Islet of Langerhans (tissue), 1 donor: ENCODE data around the gene SYCP2.
"Not testable (repeated sequence)": the region's sequence is repeated elsewhere in the genome, so short reads cannot be mapped to it uniquely, and the experiment has no call there.

Experiments used
- FAIRE-seq: peaks from one replicate; lab custom pipeline; 2011; peaks lifted over from hg19 to GRCh38; lab: Jason Lieb, UNC

The SYCP2 gene

DNA sequence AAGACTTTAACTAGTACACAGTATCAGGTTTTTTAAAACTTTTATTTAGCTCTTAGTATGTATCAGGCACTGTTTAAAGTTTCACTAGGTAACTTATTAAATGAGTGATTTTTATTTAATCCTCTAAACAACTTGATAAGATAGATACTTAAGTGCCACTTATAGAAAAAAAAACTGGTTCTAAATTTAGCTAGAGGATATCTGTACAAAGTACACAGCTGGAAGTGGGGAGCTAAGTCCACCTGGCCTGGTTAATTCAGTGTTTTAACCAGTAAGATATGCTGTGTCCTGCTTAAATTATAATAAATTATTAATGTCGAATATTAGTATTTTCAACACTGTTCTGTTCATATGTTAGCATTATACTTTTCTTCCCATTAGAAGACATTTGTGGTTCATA is 37.5 kb downstream of the SYCP2 start:
- peak; percentile 51 for FAIRE-seq

DNA sequence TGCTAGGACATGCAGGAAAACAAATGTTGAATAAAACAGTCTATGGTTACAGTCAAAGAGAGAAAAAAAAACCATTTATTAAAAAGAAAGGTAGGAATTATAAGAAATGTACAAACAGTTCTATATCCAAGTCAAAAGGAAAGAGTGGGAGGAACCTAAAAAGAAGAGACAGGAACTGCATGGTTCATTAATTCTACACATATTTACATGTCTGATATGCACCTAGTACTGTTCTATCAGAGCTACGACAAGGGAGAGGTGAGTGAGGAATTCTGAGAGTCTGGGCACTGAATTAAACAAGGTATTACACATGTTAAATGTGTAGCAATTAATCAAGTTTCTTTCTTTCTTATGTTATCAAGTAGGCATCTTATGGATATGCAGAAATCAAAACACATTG is 41.9 kb downstream of the SYCP2 start:
- no peak for FAIRE-seq

DNA sequence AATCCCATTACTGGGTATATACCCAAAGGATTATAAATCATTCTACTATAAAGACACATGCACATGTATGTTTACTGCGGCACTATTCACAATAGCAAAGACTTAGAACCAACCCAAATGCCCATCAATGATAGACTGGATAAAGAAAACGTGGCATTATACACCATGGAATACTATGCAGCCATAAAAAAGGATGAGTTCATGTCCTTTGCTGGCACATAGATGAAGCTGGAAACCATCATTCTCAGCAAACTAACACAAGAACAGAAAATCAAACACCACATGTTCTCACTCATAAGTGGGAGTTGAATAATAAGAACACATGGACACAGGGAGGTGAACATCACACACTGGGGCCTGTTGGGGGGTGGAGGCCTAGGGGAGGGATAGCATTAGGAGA is 43.4 kb downstream of the SYCP2 start:
- FAIRE-seq = not testable (repeated sequence)

DNA sequence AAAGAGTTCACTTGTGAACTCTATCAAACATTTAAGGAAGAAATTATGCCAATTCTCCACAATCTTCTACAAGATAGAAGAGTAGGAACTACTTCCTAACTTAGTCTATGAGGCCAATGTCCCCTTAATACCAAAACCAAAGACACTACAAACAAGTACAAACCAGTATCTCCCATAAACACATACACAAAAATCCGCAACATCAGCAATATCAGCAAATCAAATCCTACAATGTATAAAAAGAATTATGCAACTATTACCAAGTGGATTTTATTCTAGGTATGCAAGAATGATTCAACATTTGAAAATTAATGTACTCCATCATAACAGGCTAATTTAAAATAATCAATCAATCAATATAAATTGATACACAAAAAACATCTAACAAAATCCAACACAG is 45.4 kb downstream of the SYCP2 start:
- no peak for FAIRE-seq

DNA sequence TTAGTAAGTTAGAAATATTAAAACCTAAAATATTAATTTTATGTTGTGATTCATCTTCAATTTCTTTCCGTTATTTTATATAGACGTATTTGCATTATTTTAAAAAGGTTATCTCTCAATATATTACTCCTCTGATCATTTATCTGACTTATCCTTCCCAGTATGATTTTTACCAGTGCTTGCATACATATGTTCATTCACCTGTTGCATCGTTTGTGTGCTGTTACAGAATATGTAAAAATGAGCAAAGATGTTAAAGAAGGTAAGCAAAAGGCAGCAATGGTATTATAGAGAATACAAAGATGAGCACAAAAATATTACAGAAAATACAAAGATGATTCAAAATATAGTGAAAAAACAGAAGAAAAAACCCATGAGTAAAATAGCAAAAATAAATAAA is 48.9 kb downstream of the SYCP2 start:
- FAIRE-seq = no peak

DNA sequence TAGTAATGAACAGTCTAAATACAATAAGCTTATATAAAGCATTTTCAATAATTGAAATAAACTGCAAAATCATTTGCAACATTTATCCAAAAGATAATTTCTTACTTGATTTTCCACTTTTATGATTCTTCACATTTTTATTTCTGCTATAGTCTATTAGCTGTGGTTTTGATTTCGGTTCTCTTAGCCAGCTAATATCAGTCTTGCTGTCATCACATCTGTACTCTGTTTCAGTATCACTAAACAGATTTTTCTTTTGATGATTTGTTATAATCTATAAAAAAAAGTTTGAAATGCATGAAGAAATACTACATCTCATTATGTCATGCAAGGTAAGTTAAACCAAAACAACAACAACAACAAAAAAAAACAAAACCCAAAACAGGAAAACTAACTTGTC is 53.2 kb downstream of the SYCP2 start:
- FAIRE-seq = no peak

DNA sequence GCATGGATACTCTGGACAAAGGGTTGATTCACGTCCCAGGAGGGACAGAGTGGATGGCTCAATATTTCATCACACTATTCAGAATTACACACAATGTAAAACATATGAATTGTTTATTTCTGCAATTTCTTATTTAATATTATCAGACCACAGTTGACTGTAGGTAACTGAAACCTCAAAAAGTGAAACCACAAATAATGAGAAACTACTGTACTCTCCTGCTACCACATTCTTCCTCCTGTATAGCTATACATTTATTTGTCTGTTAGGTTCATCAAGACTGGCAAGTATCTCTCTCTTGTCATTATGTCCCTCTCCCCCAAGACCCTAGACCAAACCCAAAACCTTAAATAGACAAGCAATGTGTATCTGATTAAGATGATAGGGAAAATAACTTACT is 60.0 kb downstream of the SYCP2 start:
- FAIRE-seq = no peak

DNA sequence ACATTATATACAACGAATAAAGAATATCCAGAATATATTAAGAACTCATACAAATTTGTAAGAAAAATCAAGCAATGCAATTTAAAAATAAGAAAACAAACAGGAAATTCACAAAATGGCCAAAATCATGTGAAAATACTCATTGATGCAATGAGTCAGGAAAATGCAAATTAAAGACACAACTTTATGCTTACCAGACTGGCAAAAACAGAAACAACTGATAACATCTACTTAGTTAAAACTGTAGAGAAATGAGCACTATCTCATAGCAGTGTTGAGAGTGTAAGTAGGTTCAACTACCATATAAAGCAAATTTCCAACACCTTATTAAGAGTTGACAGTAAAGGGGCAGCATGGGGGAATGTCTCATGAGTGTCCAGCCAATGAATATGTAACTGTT is 62.3 kb downstream of the SYCP2 start:
- no peak for FAIRE-seq

DNA sequence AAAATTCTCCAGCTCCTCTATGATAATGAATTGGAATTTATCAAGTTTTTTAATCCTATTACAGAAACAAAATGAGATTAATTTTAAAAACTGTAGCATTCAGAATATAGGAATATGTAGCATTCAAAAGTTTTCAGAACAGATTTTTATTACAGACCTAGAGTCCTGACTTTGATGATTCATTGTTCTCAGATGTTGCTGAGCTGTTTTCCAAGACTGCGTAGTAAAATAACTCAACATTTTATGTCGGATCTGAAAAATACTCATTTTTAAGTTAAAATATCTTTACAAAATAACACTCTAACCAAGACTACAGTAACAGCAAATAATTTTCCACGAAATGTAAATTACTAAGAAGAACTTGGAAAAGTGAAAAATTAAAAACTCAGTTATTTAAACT is 67.1 kb downstream of the SYCP2 start:
- FAIRE-seq = peak; percentile 68

DNA sequence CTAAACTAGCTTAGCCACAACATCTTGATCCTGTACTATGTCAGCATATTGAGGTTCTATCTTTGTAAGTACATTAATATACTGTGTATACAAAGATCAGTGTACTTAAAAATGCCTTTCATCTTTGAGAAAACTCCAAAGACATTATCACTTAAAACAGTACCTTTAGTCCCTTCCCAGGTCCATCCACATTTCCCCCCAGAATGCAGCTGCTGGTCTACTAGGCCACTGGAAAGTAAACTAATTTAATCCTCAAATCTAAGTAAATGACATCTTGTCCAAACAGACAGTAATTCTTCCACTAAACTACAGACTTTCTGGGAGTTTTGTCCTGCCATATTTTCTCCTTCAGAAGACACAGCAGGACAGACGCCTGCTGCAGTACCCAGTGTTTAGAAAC is 68.7 kb downstream of the SYCP2 start:
- FAIRE-seq = no peak

DNA sequence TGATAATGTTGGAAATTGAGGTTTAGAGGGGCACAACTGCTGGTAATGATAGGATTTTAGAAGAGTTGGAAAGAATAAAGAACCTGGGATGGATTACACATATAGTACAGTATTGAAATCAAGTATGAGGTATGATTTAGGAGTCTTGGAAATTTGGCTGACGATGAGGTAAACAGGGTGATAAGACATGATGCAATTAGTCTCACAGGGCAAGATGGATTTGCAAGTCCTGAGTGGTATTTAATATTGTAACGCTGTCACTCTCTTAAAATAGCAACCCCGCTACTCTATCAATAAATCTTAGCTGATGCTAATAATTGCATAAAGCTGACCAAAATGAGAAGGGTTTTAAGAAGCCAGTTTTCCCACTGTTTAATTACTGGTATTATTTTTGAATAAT is 70.4 kb downstream of the SYCP2 start:
- FAIRE-seq = no peak

DNA sequence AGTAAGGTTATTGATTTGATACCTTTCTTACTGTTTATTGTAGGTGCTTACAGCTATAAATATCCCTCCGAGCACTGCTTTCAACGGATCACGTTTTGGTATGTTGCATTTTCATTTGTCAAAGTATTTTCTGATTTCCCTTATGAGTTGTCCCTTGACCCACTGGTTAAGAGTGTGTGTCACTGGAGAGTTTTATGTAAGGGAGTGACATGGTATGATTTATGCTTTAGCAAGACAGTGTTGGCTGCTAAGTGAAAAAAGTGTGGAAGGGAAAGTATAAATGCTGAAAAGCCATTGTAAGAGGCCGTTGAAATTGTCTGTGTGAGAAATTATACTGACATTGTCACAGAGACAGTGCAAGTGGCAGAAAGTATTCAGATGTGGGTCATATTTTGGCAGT is 72.0 kb downstream of the SYCP2 start:
- FAIRE-seq = no peak

DNA sequence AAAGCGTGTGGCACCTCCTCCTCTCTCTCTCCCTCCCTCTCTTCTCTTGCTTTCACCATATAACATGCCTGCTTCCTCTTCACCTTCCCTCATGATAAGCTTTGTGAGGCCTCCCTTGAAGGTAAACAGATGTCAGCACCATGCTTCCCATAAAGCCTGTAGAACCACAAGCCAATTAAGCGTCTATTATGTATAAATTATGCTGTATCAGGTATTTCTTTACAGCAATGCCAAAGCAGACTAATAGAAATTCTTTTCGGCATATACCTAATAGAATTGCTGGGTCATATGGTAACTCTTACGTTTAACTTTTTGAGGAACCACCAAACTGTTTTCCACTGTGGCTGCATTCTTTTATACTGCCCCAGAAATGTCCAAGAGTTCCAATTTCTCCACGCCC is 75.0 kb downstream of the SYCP2 start:
- FAIRE-seq = no peak

DNA sequence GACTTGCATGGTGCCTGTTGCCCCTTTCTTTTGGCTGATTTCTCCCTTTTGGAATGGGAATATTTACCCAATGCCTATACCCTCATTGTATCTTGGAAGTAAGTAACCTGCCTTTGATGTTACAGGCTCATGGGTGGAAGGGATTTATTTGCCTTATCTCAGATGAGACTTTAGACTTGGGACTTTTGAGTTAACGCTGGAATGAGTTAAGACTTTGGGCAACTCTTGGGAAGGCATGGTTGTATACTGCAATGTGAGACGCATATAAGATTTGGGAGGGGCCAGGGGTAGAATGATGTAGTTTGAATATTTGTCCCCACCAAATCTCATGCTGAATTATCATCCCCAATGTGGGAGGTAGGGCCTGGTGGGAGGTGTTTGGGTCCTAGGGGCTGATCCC is 75.5 kb downstream of the SYCP2 start:
- no peak for FAIRE-seq

DNA sequence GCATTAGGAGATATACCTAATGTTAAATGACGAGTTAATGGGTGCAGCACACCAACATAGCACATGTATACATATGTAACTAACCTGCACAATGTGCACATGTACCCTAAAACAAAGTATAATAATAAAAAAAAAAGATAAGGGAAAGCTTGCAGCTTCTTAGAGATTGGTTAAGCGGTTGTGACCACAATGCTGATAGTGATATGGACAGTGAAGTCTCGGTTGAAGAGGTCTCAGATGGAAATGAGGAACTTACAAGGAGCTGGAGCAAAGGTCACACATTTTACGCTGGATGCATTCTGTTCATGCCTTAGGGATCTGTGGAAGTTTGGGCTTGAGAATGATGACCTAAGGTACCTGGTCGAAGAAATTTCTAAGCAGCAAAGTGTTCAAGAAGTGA is 76.5 kb downstream of the SYCP2 start:
- FAIRE-seq = not testable (repeated sequence)

DNA sequence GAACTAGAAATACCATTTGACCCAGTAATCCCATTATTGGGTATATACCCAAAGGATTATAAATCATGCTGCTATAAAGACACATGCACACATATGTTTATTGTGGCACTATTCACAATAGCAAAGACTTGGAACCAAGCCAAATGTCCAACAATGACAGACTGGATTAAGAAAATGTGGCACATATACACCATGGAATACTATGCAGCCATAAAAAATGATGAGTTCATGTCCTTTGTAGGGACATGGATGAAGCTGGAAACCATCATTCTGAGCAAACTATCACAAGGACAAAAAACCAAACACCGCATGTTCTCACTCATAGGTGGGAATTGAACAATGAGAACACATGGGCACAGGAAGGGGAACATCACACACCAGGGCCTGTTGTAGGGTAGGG is 76.9 kb downstream of the SYCP2 start:
- FAIRE-seq = not testable (repeated sequence)

DNA sequence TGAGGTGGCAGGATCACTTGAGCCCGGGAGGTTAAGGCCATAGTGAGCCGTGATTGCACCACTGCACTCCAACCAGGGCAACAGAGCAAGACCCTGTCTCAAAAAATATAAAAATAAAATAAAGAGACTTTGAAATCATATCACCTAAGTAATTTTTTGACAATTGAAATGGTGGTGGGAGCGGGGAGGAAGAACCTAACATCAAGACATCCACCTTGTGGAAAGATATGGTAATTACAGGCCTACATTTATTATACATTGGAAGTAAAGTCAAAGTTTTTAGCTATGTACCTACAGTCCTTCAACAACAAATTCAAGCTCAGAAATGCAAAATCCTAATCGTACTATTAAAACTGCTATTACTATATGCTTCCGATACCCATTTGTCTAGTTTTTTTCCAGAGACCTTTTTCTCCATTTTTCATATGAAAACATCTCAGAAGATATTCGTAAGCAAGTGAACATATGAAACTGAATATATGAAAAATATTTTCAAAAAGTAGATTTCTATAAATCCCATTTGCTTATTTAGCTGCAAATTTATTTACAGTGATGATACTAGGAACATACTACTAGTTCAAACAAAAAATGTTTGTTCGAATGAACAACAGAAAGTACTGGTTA is 83.3 kb downstream of the SYCP2 start:
- peak; percentile 95 for FAIRE-seq

DNA sequence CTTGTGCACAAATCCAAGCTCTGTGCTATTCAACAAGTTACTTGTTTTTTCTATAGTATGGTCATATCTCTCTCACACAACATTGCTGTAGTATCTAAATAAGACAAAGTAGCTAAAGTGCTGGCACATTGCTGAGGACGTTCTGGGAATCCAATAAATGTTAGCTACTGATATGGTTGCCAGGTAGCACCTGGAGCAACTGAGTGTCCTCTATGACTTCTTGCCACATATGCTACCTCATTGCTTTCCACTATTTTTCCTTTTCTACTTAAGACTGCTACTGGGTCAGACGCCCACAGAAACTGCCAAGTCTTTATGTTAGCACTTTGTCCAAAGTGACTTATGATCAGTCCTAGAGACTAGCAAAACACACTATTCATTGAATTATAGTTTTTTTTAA is 85.3 kb downstream of the SYCP2 start:
- FAIRE-seq = no peak

DNA sequence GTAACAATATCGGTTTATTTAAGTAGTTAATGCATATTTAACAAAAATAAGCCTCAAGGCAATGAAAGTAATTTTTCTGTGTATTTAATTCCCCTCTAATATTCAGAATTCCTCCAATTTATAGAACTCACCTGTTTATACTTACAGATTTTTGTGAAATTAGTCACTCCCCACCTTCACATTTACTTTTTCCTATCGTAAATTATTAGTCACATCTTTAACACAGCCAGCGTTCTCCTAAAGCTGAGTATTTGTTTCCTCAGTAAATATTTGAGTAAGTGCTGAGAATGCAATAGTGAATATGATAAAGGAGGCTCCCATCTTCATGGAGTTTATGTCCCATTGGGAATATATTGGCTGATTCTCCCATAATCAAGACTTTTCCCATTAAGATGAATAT is 88.0 kb downstream of the SYCP2 start:
- no peak for FAIRE-seq

DNA sequence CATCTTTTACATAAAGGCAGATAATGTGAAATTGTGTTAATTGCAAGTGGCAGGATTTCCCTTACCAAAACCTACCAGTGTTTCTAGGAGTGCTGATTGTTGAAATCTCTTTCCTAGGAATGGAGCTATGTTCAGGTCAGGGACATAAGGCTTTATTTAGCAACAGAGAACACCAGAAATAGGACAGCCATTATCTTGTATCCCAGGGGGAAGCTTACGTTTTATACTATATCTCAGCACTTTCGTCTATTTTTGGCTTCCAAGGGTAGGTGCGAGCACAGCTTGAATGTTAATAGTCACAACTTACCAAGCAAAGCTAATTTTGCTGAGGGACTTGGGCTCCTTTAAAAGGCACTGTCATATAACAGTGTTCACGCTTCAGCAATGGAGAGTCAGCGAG is 94.0 kb downstream of the SYCP2 start:
- FAIRE-seq = no peak

DNA sequence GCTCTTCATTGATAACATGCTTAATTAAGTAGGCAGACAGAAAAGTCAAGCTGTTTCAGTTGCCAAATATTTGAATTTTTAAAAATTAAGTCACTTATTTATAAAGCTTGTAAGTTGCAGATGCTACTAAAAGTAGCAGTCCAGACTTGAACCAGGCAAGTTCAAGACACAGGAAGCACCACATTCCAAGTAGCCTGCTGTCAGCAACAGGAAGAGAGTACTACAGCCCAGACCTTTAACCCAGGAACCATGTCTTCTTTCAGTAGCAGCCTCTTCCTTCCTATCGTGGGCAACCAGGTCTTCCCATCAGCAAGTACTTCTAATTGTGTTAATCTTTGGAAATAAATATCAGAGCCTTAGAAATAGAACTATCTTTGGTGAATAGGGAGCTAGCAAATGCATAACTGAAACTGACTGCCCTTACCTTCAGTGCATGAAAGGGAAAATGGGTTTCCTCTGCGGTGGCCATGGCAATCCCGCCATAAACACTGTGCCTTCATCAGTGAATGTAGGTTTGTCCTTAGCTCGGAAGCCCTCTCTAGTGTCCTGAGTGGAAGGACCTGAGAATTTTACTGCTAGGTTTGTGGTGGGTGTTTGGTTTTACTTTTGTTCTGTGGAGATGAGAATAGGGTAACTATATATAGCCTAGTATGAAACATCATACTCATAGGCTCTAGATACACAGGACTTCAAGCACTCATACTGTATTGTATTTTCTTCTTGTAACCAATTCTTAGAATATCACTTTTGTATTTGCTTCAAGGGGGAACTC is 95.6 kb downstream of the SYCP2 start:
- FAIRE-seq = no peak

DNA sequence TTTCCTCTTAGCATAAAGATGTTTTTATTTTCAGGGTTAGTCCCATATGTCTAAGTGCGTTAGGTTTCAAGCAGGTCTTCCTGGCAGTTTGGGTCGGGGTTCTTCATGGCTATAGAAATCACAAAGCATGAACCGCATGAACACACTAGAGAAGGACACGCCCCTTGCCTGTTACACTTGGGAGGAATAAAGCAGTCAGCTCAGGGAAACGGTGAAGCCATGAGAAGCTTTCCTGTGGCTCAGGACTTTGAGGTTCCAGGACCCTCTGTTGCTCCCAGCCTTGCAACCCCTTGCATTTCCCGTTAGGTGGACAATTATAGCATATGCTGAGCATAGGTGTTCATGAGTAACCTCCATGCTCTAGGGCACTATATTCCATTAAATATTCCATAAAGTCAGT is 96.7 kb downstream of the SYCP2 start:
- FAIRE-seq = no peak

DNA sequence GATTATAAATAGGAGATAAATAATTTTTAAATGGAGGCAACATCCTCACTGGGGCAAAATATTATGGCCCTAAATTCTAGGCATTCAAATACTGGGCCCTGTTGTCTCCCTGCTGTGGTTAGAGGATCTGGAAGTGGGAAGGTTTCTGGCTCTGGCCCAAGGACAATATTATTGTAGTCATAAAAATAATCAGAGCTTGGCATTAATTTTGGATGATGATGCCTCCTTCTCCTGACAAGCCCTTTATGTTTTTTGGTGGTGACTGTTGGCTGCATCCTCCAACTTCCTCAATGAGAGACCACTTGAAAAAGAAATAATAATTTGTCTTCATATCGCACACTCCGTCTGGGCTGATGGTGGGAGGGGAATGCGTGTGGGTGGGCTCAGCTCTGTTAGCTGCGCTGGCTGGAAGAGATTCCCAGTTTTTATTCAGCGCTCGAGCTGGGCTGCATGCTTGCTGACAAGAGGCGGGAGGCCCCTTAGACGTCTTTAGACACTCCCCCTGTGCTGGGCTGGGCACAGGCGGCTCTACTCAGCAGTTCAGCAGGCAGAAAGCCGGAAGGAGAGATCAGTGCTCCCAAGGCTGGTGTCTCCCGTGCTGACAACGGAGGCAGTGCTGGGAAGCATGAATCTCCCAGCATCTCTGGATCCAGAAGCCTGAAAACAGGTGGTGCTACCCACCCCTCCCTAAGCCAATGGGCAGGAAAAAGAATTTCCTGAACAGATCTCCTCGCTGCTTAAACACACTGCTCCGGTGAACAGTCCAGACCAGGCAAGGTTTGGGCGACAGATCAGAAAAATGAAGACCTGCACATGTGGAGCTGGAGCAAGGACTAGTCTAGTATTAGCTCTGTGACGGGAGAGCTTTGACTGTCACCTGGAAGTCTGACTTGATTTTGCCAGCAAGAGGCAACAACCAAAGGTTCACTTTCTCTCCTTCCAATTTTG is 97.7 kb downstream of the SYCP2 start:
- no peak for FAIRE-seq
